Measurements from ENCODE around the gene ALDH1A2. TPM values are rescaled to one million over a fixed set of nuclear protein-coding genes. Genes with fewer than 3 reads are reported as not detected.

ALDH1A2 gene
- polyA plus RNA-seq, 1 of the 3 experiments (the other 2 are of a cell fraction) = not detected

GRCh38 chr15:58026552-58026951 lies 39.0 kb downstream of the ALDH1A2 start:
- Histone ChIP-seq H3K36me3 (replicated peaks in 1 of 2; ENCODE audit: control insufficient read depth in 1 of 2, insufficient read depth in 2 of 2, low read length in 1 of 2) (no peaks in the 10 kb centered on the region), H3K27me3 (ENCODE audit: insufficient read depth) (no peaks in the 10 kb centered on the region), H3K9me2 (no peaks in the 10 kb centered on the region), H3K4me1 (ENCODE audit: control insufficient read depth in 1 of 2, insufficient read depth in 2 of 2, low read depth in 1 of 2, low read length in 1 of 2) (no peaks in the 10 kb centered on the region), H3K9me3 (no peaks in the 10 kb centered on the region; the same call in 1 of the 2 replicates), H2AFZ (ENCODE audit: low read depth) (no peak overlapping the region), H3K9ac (no peak overlapping the region), H3K79me2 (ENCODE audit: insufficient read depth) (no peaks in the 10 kb centered on the region), H3K4me3 (ENCODE audit: low read depth in 2 of 2, low read length in 1 of 2) (no peak overlapping the region), H3F3A (replicated peaks; ENCODE audit: insufficient read depth) (no peaks in the 10 kb centered on the region), H3K27ac (ENCODE audit: low read depth in 2 of 2, low read length in 1 of 2) (no peak overlapping the region), H4K20me1 (ENCODE audit: insufficient read depth) (no peaks in the 10 kb centered on the region), H3K4me2 (no peak overlapping the region)
- ChIA-PET CTCF (no interaction called here), POLR2A (no interaction called here)
- DNase-seq = no peak
- TF ChIP-seq CTCF (IDR thresholded peaks at IDR 0.05) = no peak
- TF ChIP-seq GABPA (IDR thresholded peaks at IDR 0.05; ENCODE audit: low read depth) = no peak
- TF ChIP-seq YY1 (IDR thresholded peaks at IDR 0.05; ENCODE audit: low read depth) = no peak
- no peak for TF ChIP-seq TAF1 (IDR thresholded peaks at IDR 0.05; ENCODE audit: borderline replicate concordance, low read depth, low read length)
- no peak for TF ChIP-seq PBX3 (IDR thresholded peaks at IDR 0.05)
- 42% methylated on average over 7 of the region's 7 CpGs for WGBS (ENCODE audit: low lambda C conversion rate)

GRCh38 chr15:58026051-58026450 lies 39.5 kb downstream of the ALDH1A2 start:
- Histone ChIP-seq H3K9me3 (no peaks in the 10 kb centered on the region; the same call in 1 of the 2 replicates), H4K20me1 (ENCODE audit: insufficient read depth) (no peaks in the 10 kb centered on the region), H3K9ac (no peak overlapping the region), H3K9me2 (no peaks in the 10 kb centered on the region), H2AFZ (ENCODE audit: low read depth) (no peak overlapping the region), H3K36me3 (replicated peaks in 1 of 2; ENCODE audit: control insufficient read depth in 1 of 2, insufficient read depth in 2 of 2, low read length in 1 of 2) (no peaks in the 10 kb centered on the region), H3K4me2 (no peak overlapping the region), H3K27me3 (ENCODE audit: insufficient read depth) (no peaks in the 10 kb centered on the region), H3K27ac (ENCODE audit: low read depth in 2 of 2, low read length in 1 of 2) (no peak overlapping the region), H3K4me1 (ENCODE audit: control insufficient read depth in 1 of 2, insufficient read depth in 2 of 2, low read depth in 1 of 2, low read length in 1 of 2) (no peaks in the 10 kb centered on the region), H3K4me3 (ENCODE audit: low read depth in 2 of 2, low read length in 1 of 2) (no peak overlapping the region), H3K79me2 (ENCODE audit: insufficient read depth) (no peaks in the 10 kb centered on the region), H3F3A (replicated peaks; ENCODE audit: insufficient read depth) (no peaks in the 10 kb centered on the region)
- CTCF ChIA-PET = no interaction called here
- 75% methylated on average over 1 of the region's 1 CpG for WGBS (ENCODE audit: low lambda C conversion rate)
- DNase-seq = no peak
- POLR2A ChIA-PET = no interaction called here
- no peak for TF ChIP-seq MXI1 (IDR thresholded peaks at IDR 0.05; ENCODE audit: low read depth, low read length)
- no peak for TF ChIP-seq FOXM1 (IDR thresholded peaks at IDR 0.05; ENCODE audit: low read depth)
- TF ChIP-seq SIN3A (IDR thresholded peaks at IDR 0.05; ENCODE audit: borderline replicate concordance, low read depth, low read length) = no peak
- TF ChIP-seq RFX5 (IDR thresholded peaks at IDR 0.05; ENCODE audit: low read length) = no peak
- no peak for TF ChIP-seq NFIC (IDR thresholded peaks at IDR 0.05; ENCODE audit: borderline replicate concordance)
- no peak for TF ChIP-seq EP300 (IDR thresholded peaks at IDR 0.05; ENCODE audit: borderline replicate concordance in 1 of 2, low read depth in 1 of 2, low read length in 1 of 2)
- TF ChIP-seq FOSL2 (IDR thresholded peaks at IDR 0.05; ENCODE audit: borderline replicate concordance, low read depth) = no peak
- TF ChIP-seq EZH2phosphoT487 (IDR thresholded peaks at IDR 0.05; ENCODE audit: borderline replicate concordance, low read depth) = no peak
- TF ChIP-seq NRF1 (IDR thresholded peaks at IDR 0.05; ENCODE audit: low read depth, low read length) = no peak
- TF ChIP-seq CTCF (IDR thresholded peaks at IDR 0.05) = no peak
- TF ChIP-seq REST (IDR thresholded peaks at IDR 0.05; ENCODE audit: low read depth, low read length) = no peak
- TF ChIP-seq RXRA (IDR thresholded peaks at IDR 0.05; ENCODE audit: borderline replicate concordance, low read depth) = no peak
- TF ChIP-seq SMC3 (IDR thresholded peaks at IDR 0.05; ENCODE audit: low read depth, low read length) = no peak
- TF ChIP-seq TAF1 (IDR thresholded peaks at IDR 0.05; ENCODE audit: borderline replicate concordance, low read depth, low read length) = no peak
- TF ChIP-seq MEF2A (IDR thresholded peaks at IDR 0.05; ENCODE audit: borderline replicate concordance, low read depth) = no peak
- TF ChIP-seq RAD21 (IDR thresholded peaks at IDR 0.05; ENCODE audit: low read length) = no peak
- no peak for TF ChIP-seq POLR2AphosphoS5 (IDR thresholded peaks at IDR 0.05; ENCODE audit: low read depth, low read length)
